ENCODE data around the gene CRAMP1.

CRAMP1 gene

DNA sequence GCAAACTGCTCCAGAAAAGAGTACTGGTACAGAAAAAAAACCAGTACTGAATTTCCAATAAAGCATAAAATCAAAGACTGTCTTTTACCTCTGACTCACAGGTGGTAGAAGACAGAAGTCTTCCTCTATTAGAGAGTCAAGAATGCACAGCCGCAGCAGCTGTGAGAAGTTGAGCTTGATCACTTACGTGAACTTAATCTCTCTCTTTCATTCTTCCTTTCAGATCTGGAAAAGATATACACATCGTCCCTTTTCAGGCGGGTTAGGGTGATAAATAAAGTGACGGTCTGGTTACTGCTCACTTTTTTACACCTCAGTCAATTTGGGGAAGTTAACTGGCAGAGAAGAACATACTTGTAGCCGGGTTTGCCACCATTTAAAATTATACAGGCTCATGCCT lies 4.2 kb upstream of the CRAMP1 start:
- Histone ChIP-seq H3K9me3 (ENCODE audit: control insufficient read depth, insufficient read depth, low read depth, low read length) (no peaks in the 10 kb centered on the region), H3K4me3 (ENCODE audit: low read depth, low read length) (no peak overlapping the region), H3K36me3 (ENCODE audit: control insufficient read depth in 2 of 2, insufficient read depth in 1 of 2, low read length in 2 of 2) (peaks cover 7 to 29% of the 10 kb centered on the region in 2 experiments; a peak in 2 of 3 replicates), H3K4me1 (ENCODE audit: control insufficient read depth, insufficient read depth, low read length) (no peaks in the 10 kb centered on the region), H3K27ac (ENCODE audit: extremely low read depth, low read depth, low read length) (no peak overlapping the region)
- no peak for TF ChIP-seq GLI2 (tag by site-specific recombination; IDR thresholded peaks at IDR 0.05; ENCODE audit: borderline replicate concordance, low read depth)
- no peak for TF ChIP-seq ZXDB (tag by site-specific recombination; IDR thresholded peaks at IDR 0.05)
- no peak for TF ChIP-seq ZBTB17 (tag by site-specific recombination; IDR thresholded peaks at IDR 0.05)
- TF ChIP-seq ZNF548 (tag by site-specific recombination; IDR thresholded peaks at IDR 0.05), result no peak
- no peak for TF ChIP-seq ZNF184 (tag by site-specific recombination; IDR thresholded peaks at IDR 0.05)
- POLR2A ChIA-PET, result interaction anchor here (0.6 kb wide), 1 partner anchor 17 kb away, joined by 3 read pairs; no protein-coding TSS in a partner anchor
- CTCF ChIA-PET, result interaction anchor here (0.7 to 1.5 kb wide), 2 partner anchors 116 to 642 kb away, joined by 3 read pairs; no protein-coding TSS in a partner anchor

- peak overlapping the region; percentile 72 for H3K27ac ChIP-seq (ENCODE audit: extremely low read depth, low read depth, low read length)
- ChIA-PET CTCF (interaction anchor here (0.7 kb wide), 1 partner anchor 155 kb away, joined by 3 read pairs; no protein-coding TSS in a partner anchor), POLR2A (interaction anchor here (0.6 to 1.8 kb wide), 8 partner anchors 10 to 261 kb away, joined by 3 to 8 read pairs (median 4); partner anchors contain the start of genes JPT2, MAPK8IP3, NUBP2 and SPSB3)
- peaks cover 2% of the 10 kb centered on the region; the same call in 1 of the 2 replicates for H3K4me1 ChIP-seq (ENCODE audit: control insufficient read depth, insufficient read depth, low read length)
- no peaks in the 10 kb centered on the region for H3K9me3 ChIP-seq (ENCODE audit: control insufficient read depth, insufficient read depth, low read depth, low read length)
- peaks cover 7 to 26% of the 10 kb centered on the region in 2 experiments; a peak in 2 of 3 replicates for H3K36me3 ChIP-seq (ENCODE audit: control insufficient read depth in 2 of 2, insufficient read depth in 1 of 2, low read length in 2 of 2)
- H3K4me3 ChIP-seq (ENCODE audit: low read depth, low read length), result peak overlapping the region; percentile 75
- TF ChIP-seq ZNF791 (tag by site-specific recombination; IDR thresholded peaks at IDR 0.05), result no peak
- TF ChIP-seq, protein P1, sequence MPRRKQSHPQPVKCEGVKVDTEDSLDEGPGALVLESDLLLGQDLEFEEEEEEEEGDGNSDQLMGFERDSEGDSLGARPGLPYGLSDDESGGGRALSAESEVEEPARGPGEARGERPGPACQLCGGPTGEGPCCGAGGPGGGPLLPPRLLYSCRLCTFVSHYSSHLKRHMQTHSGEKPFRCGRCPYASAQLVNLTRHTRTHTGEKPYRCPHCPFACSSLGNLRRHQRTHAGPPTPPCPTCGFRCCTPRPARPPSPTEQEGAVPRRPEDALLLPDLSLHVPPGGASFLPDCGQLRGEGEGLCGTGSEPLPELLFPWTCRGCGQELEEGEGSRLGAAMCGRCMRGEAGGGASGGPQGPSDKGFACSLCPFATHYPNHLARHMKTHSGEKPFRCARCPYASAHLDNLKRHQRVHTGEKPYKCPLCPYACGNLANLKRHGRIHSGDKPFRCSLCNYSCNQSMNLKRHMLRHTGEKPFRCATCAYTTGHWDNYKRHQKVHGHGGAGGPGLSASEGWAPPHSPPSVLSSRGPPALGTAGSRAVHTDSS (tag by site-specific recombination; IDR thresholded peaks at IDR 0.05), result no peak
- no peak for TF ChIP-seq ZNF37A (tag by site-specific recombination; IDR thresholded peaks at IDR 0.05)
- TF ChIP-seq ZNF776 (tag by site-specific recombination; IDR thresholded peaks at IDR 0.05; ENCODE audit: borderline replicate concordance), result no peak
- TF ChIP-seq ZNF24 (tag by site-specific recombination; IDR thresholded peaks at IDR 0.05), result no peak
- TF ChIP-seq, protein P2, sequence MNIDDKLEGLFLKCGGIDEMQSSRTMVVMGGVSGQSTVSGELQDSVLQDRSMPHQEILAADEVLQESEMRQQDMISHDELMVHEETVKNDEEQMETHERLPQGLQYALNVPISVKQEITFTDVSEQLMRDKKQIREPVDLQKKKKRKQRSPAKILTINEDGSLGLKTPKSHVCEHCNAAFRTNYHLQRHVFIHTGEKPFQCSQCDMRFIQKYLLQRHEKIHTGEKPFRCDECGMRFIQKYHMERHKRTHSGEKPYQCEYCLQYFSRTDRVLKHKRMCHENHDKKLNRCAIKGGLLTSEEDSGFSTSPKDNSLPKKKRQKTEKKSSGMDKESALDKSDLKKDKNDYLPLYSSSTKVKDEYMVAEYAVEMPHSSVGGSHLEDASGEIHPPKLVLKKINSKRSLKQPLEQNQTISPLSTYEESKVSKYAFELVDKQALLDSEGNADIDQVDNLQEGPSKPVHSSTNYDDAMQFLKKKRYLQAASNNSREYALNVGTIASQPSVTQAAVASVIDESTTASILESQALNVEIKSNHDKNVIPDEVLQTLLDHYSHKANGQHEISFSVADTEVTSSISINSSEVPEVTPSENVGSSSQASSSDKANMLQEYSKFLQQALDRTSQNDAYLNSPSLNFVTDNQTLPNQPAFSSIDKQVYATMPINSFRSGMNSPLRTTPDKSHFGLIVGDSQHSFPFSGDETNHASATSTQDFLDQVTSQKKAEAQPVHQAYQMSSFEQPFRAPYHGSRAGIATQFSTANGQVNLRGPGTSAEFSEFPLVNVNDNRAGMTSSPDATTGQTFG (tag by site-specific recombination; IDR thresholded peaks at IDR 0.05; ENCODE audit: borderline replicate concordance), result no peak
- no peak for TF ChIP-seq SALL2 (tag by site-specific recombination; IDR thresholded peaks at IDR 0.05; ENCODE audit: borderline replicate concordance)
- no peak for TF ChIP-seq ZNF449 (tag by site-specific recombination; IDR thresholded peaks at IDR 0.05)
- TF ChIP-seq, protein P3, sequence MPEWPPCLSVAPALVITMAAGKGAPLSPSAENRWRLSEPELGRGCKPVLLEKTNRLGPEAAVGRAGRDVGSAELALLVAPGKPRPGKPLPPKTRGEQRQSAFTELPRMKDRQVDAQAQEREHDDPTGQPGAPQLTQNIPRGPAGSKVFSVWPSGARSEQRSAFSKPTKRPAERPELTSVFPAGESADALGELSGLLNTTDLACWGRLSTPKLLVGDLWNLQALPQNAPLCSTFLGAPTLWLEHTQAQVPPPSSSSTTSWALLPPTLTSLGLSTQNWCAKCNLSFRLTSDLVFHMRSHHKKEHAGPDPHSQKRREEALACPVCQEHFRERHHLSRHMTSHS (tag by site-specific recombination; IDR thresholded peaks at IDR 0.05), result no peak
- TF ChIP-seq ZBTB48 (tag by site-specific recombination; IDR thresholded peaks at IDR 0.05), result peak; percentile 50; the same call in 1 of the 2 replicates
- TF ChIP-seq ZNF560 (tag by site-specific recombination; IDR thresholded peaks at IDR 0.05; ENCODE audit: borderline replicate concordance), result no peak
- no peak for TF ChIP-seq ZNF585B (tag by site-specific recombination; IDR thresholded peaks at IDR 0.05)
- TF ChIP-seq ZNF510 (tag by site-specific recombination; IDR thresholded peaks at IDR 0.05; ENCODE audit: insufficient replicate concordance), result no peak
- no peak for TF ChIP-seq ZNF354C (tag by site-specific recombination; IDR thresholded peaks at IDR 0.05; ENCODE audit: borderline replicate concordance, low read depth)
- peak; percentile 72 for TF ChIP-seq KLF16 (tag by site-specific recombination; IDR thresholded peaks at IDR 0.05)
- TF ChIP-seq ZNF600 (tag by site-specific recombination; IDR thresholded peaks at IDR 0.05), result peak; percentile 53; the same call in 1 of the 2 replicates
- TF ChIP-seq ZNF175 (tag by site-specific recombination; IDR thresholded peaks at IDR 0.05), result no peak
- TF ChIP-seq ZBTB17 (tag by site-specific recombination; IDR thresholded peaks at IDR 0.05), result peak; percentile 57; the same call in 1 of the 2 replicates
- TF ChIP-seq ZSCAN16 (tag by site-specific recombination; IDR thresholded peaks at IDR 0.05), result no peak
- TF ChIP-seq ZNF530 (tag by site-specific recombination; IDR thresholded peaks at IDR 0.05; ENCODE audit: low read depth), result no peak
- no peak for TF ChIP-seq SCRT1 (tag by site-specific recombination; IDR thresholded peaks at IDR 0.05; ENCODE audit: borderline replicate concordance)
These were observed 1.9 kb upstream of the CRAMP1 start for GRCh38 chr16:1610071-1610898.
